Endothelial cell of umbilical vein (primary cell): ENCODE measurements around the gene MMP28. TPM values are rescaled to one million over a fixed set of nuclear protein-coding genes. Genes with fewer than 3 reads are reported as not detected.

Experiments
- BruUV-seq: library from RNA; stranded (reverse); fragments of 400-500 nt; replicated peaks from 2 replicates; lab custom pipeline; 2021; lab: Mats Ljungman, UMichigan
- CTCF ChIA-PET: fragments of 300-600, 350-600 bp; sonication (Branson Sonifier 250); formaldehyde crosslinking; loops from one replicate; lab custom pipeline; 2021; ENCODE audit warnings: antibody characterized with exemption, inconsistent platforms; lab: Charles Lee
- POLR2A ChIA-PET: fragments of 300-600, 350-600 bp; sonication (Branson Sonifier 250); formaldehyde crosslinking; loops from one replicate; lab custom pipeline; 2021; ENCODE audit warnings: antibody characterized with exemption, inconsistent platforms; lab: Charles Lee
- DNase-seq: peaks from one replicate; pipeline ENCODE4 v3.0.0-alpha.2; 2011; ENCODE audit warnings: low read depth, low spot score
- FAIRE-seq: peaks from 2 replicates; lab custom pipeline; 2011; peaks lifted over from hg19 to GRCh38; lab: Jason Lieb, UNC
- H2AFZ ChIP-seq: 2 replicates; pipeline ENCODE4 v1.6.0; 2012; ENCODE audit warnings: low read depth, low read length, control low read depth, inconsistent platforms
- H3K27ac ChIP-seq: 2 replicates; pipeline ENCODE4 v1.5.1; 2011; ENCODE audit warnings: low read depth, mild to moderate bottlenecking, control low read depth, low read length, moderate library complexity; ENCODE audit not compliant: insufficient read depth
- H3K27me3 ChIP-seq, 2 experiments: 2 replicates each; pipeline versions ENCODE4 v1.6.0 to v1.6.1; 2011; ENCODE audit warnings: low read length in 2 of 2, mixed read lengths in 1 of 2; ENCODE audit not compliant: control insufficient read depth in 2 of 2, insufficient read depth in 2 of 2
- H3K36me3 ChIP-seq, 2 experiments: 2 replicates in 1 of 2; 3 replicates in 1 of 2; pipeline ENCODE4 v1.5.1; 2011; ENCODE audit warnings: low read length in 2 of 2, mild to moderate bottlenecking in 1 of 2, moderate library complexity in 1 of 2; ENCODE audit not compliant: control insufficient read depth in 2 of 2, insufficient read depth in 2 of 2; ENCODE audit errors: extremely low read depth in 1 of 2
- H3K4me1 ChIP-seq: 3 replicates; pipeline ENCODE4 v1.5.1; 2011; ENCODE audit warnings: mild to moderate bottlenecking, low read length; ENCODE audit not compliant: control insufficient read depth, insufficient read depth; ENCODE audit errors: extremely low read depth
- H3K4me2 ChIP-seq: 2 replicates; pipeline ENCODE4 v1.6.1; 2011; ENCODE audit warnings: low read length, control low read depth, mixed read lengths; ENCODE audit not compliant: insufficient read depth
- H3K4me3 ChIP-seq, 3 experiments: fragments of 200-600 bp in 1 of 3; sonication (generic), shearing (Covaris generic) in 1 of 3; replicated peaks in 1 of 3; 2 replicates each; pipeline ENCODE4 v1.5.1; 2011 to 2016; ENCODE audit warnings: control low read depth in 3 of 3, low read length in 3 of 3, mild to moderate bottlenecking in 2 of 3, inconsistent platforms in 1 of 3, low read depth in 1 of 3, moderate library complexity in 1 of 3; ENCODE audit not compliant: insufficient read depth in 1 of 3
- H3K79me2 ChIP-seq: 2 replicates; pipeline ENCODE4 v1.6.0; 2012; ENCODE audit warnings: low read length, inconsistent platforms; ENCODE audit not compliant: control insufficient read depth, insufficient read depth
- H3K9ac ChIP-seq: replicated peaks from 2 replicates; pipeline ENCODE3; 2011; ENCODE audit warnings: low read length, control low read depth; ENCODE audit not compliant: insufficient read depth; ENCODE audit errors: extremely low read depth
- H3K9me1 ChIP-seq: replicated peaks from 3 replicates; pipeline ENCODE4 v1.6.0; 2011; ENCODE audit warnings: mild to moderate bottlenecking, low read length; ENCODE audit not compliant: control insufficient read depth, insufficient read depth; ENCODE audit errors: extremely low read depth
- H3K9me3 ChIP-seq: replicated peaks from 2 replicates; pipeline ENCODE4 v1.5.1; 2012; ENCODE audit warnings: low read length, inconsistent platforms; ENCODE audit not compliant: control insufficient read depth, insufficient read depth
- H4K20me1 ChIP-seq: replicated peaks from 2 replicates; pipeline ENCODE3; 2011; ENCODE audit warnings: mild to moderate bottlenecking, low read length; ENCODE audit not compliant: control insufficient read depth, insufficient read depth; ENCODE audit errors: extremely low read depth
- CTCF ChIP-seq, 2 donors: IDR thresholded peaks; 1 replicate in 1 of 2; 2 replicates in 1 of 2; pipeline ENCODE4 v1.5.1; 2011; ENCODE audit warnings: low read length in 2 of 2, mild to moderate bottlenecking in 2 of 2, moderate library complexity in 2 of 2, control low read depth in 1 of 2, inconsistent platforms in 1 of 2, low read depth in 1 of 2; ENCODE audit not compliant: insufficient read depth in 1 of 2; ENCODE audit errors: extremely low read depth in 1 of 2
- JUN ChIP-seq: IDR thresholded peaks from 2 replicates; pipeline ENCODE4 v1.6.1; 2011; ENCODE audit warnings: borderline replicate concordance, low read depth; ENCODE audit not compliant: insufficient read length, insufficient read depth
- MAX ChIP-seq: IDR thresholded peaks from 2 replicates; pipeline ENCODE4 v1.6.1; 2011; ENCODE audit not compliant: insufficient read depth, insufficient read length
- dilution Hi-C: fragments of 300-500 bp; cut with MboI; formaldehyde crosslinking; loops from one replicate; pipeline ENCODE4 v1.15.0; 2019; ENCODE audit warnings: low sequenced_read_pairs; ENCODE audit not compliant: extremely low pct_ligation_motif_present
- intact Hi-C: fragments of 100-400 bp; cut with micrococcal nuclease; formaldehyde crosslinking; loops from one replicate; pipeline ENCODE4 v1.10.0; 2022
- polyA plus RNA-seq, 4 experiments: library from polyadenylated mRNA; depleted of rRNA in 3 of 4; stranded (reverse) in 3 of 4; unstranded in 1 of 4; fragments of >200 nt; gene quantifications; 2 replicates each; pipeline versions ENCODE4 v1.2.1 to v1.2.3, GENCODE V29; 2011 to 2012; ENCODE audit warnings: missing spikeins in 1 of 4
- total RNA-seq: library from RNA; stranded (reverse); gene quantifications from 2 replicates; pipeline ENCODE4 v1.2.3, GENCODE V29; 2021

MMP28 gene
- total and polyA plus RNA-seq, 2 donors (not counting 3 experiments of a cell fraction or from before 2014, with no cell fraction given), result 6.1 to 7.1 TPM

GRCh38 chr17:35727635-35728034 is 67.8 kb downstream of the MMP28 start:
- no TSS peak for BruUV-seq
- POLR2A ChIA-PET, result no interaction called here

More at GRCh38 chr17:35727635-35728034, 67.8 kb downstream of the MMP28 start:
- H3K79me2 ChIP-seq, result no peaks in the 10 kb centered on the region
- dilution Hi-C loops (loop anchor here (25.0 kb wide), 1 partner anchor 115 kb away; no protein-coding TSS in a partner anchor), intact Hi-C loops (no loop called here)
- H3K27me3 ChIP-seq, result peaks cover 3 to 6% of the 10 kb centered on the region in 2 experiments
- no peak overlapping the region for H3K27ac ChIP-seq
- no peak overlapping the region for H3K4me3 ChIP-seq
- H3K9me3 ChIP-seq, result no peaks in the 10 kb centered on the region
- peaks cover 16 to 26% of the 10 kb centered on the region in 2 experiments for H3K36me3 ChIP-seq
- no peak overlapping the region for H2AFZ ChIP-seq
- H4K20me1 ChIP-seq, result no peaks in the 10 kb centered on the region
- CTCF ChIA-PET, result interaction anchor here (0.5 to 1.9 kb wide), 7 partner anchors 10 to 188 kb away, joined by 3 to 7 read pairs (median 3); no protein-coding TSS in a partner anchor
- H3K4me2 ChIP-seq, result no peak overlapping the region
- peaks cover 4% of the 10 kb centered on the region for H3K4me1 ChIP-seq
- DNase-seq (no peak), FAIRE-seq (no peak)
- no peak overlapping the region for H3K9ac ChIP-seq
- TF ChIP-seq JUN (no peak), CTCF (IDR thresholded peaks at IDR 0.05; ENCODE audit: extremely low read depth in 1 of 2, insufficient read depth in 1 of 2, low read depth in 1 of 2, low read length in 2 of 2) (no peak), MAX (no peak)
- H3K9me1 ChIP-seq, result no peaks in the 10 kb centered on the region
